Omental fat pad (tissue), 4 donors: Measurements from ENCODE around the gene APLP2. TPM values are rescaled to one million over a fixed set of nuclear protein-coding genes. Genes with fewer than 3 reads are reported as not detected.
A peak's percentile ranks its signal among the peaks of the same experiment; 100 is the strongest.
"Not testable (repeated sequence)": the region's sequence is repeated elsewhere in the genome, so short reads cannot be mapped to it uniquely, and the experiment has no call there.

ENCODE experiments used
- ATAC-seq: fragments of 150-250 bp; one replicate; pipeline ENCODE4 v1.9.1; 2016; ENCODE audit warnings: mild to moderate bottlenecking, moderate library complexity; ENCODE audit not compliant: low FRiP score
- DNase-seq: peaks from one replicate; pipeline ENCODE4 v3.0.0-alpha.2; 2019; ENCODE audit warnings: low spot score
- total RNA-seq, 4 donors: library from RNA; depleted of rRNA; stranded (reverse); fragments of >200 nt; gene quantifications; one replicate each; pipeline ENCODE4 v1.1.0, GENCODE V29; 2016
- TF ChIP-seq, protein P1 (sequence below), 3 donors: fragments of 450-650 bp; IDR thresholded peaks; one replicate each; pipeline ENCODE4 v1.5.1; 2016 to 2017; ENCODE audit warnings: antibody characterized with exemption in 3 of 3, mild to moderate bottlenecking in 3 of 3, moderate library complexity in 2 of 3

APLP2 gene
- 100 to 1,000 TPM; 288 to 530 (median 485) TPM for total RNA-seq

DNA sequence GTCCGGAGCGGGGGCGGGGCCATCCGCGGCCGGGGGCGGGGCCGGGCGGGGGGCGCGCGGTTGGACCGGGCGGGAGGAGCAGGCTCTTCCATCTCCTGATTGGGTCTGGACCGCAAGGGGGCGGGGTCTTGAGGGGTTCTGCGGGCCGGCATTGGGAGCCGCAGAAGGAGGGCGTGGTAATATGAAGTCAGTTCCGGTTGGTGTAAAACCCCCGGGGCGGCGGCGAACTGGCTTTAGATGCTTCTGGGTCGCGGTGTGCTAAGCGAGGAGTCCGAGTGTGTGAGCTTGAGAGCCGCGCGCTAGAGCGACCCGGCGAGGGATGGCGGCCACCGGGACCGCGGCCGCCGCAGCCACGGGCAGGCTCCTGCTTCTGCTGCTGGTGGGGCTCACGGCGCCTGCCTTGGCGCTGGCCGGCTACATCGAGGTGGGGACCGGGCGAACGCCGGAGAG, at the start of gene APLP2:
APLP2 (plus strand) TSS at position 236 of the 450 bp plus-strand sequence; CDS start at position 320, 84 bp downstream.
- TF ChIP-seq, protein P1, sequence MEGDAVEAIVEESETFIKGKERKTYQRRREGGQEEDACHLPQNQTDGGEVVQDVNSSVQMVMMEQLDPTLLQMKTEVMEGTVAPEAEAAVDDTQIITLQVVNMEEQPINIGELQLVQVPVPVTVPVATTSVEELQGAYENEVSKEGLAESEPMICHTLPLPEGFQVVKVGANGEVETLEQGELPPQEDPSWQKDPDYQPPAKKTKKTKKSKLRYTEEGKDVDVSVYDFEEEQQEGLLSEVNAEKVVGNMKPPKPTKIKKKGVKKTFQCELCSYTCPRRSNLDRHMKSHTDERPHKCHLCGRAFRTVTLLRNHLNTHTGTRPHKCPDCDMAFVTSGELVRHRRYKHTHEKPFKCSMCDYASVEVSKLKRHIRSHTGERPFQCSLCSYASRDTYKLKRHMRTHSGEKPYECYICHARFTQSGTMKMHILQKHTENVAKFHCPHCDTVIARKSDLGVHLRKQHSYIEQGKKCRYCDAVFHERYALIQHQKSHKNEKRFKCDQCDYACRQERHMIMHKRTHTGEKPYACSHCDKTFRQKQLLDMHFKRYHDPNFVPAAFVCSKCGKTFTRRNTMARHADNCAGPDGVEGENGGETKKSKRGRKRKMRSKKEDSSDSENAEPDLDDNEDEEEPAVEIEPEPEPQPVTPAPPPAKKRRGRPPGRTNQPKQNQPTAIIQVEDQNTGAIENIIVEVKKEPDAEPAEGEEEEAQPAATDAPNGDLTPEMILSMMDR (IDR thresholded peaks at IDR 0.05), result no peak
- peak; percentile 98 for ATAC-seq

DNA sequence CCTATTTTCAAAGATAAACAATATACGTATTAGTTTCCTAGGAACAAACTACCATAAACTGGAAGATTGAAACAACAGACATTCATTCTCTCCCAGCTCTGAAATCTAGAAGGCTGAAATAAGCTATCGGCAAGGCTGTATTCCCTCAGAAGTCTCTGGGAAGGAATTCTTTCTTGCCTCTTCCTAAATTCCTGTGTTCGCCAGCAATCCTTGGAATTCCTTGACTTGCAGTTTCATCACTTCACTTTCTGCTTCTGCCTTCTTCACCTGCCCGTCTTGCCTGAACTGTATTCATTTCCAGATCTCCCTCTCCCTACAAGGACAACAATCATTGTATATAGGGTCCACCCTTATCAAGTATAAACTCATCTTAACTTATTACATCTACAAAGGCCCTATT, 49.4 kb upstream of the APLP2 start:
- ATAC-seq, result no peak
- TF ChIP-seq, protein P1 (IDR thresholded peaks at IDR 0.05), result no peak
- DNase-seq, result no peak

More for the DNA sequence above, at the start of gene APLP2:
- DNase-seq, result peak; percentile 96

DNA sequence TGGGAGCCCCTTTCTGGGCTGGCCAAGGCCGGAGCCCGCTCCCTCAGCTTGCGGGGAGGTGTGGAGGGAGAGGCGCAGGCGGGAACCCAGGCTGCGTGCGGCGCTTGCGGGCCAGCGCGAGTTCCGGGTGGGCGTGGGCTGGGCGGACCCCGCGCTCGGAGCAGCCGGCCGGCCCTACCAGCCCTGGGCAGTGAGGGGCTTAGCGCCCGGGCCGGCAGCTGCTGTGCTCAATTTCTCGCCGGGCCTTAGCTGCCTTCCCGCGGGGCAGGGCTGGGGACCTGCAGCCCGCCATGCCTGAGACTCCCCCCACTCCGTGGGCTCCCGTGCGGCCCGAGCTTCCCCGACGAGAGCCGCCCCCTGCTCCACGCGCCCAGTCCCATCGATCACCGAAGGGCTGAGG, 48.1 kb upstream of the APLP2 start:
- not testable (repeated sequence) for DNase-seq, ATAC-seq

DNA sequence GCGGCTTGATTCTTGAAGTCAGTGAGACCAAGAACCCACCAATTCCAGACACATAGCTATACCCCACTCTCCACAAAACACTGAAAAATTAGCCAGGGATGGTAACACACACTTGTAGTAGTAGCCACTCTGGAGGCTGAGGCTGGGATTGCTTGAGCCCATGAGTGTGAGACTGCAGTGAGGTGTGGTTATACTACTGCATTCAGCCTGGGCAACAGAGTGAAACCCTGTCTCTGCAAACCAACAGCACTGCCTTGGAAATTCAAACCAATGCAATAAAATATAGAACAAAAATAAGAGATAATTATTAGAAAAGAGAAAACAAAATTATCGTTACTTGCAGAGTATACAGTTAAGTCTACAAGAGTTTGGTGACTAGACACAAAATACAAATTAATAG, 46.9 kb upstream of the APLP2 start:
- TF ChIP-seq, protein P1 (IDR thresholded peaks at IDR 0.05), result no peak
- ATAC-seq (no peak), DNase-seq (no peak)

DNA sequence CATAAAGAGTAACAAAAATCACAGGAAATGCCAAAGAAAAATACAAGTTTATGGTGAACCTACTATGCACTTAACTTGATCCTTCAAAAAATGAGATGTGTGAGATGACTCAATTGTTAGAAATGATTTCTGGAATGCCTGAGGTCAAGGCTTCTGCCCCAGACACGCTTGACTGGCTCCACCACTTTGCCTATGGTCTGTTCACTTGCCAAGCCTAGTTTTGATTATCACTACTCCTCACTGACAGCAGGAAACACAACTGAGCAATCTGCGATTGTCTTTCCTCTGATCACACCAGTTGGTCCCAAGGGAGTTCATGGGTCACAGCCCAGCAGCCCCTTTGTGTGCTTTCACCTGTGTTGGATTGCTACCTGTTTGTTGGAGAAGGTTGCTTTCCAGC, 46.5 kb upstream of the APLP2 start:
- DNase-seq (no peak), ATAC-seq (no peak)
- TF ChIP-seq, protein P1 (IDR thresholded peaks at IDR 0.05), result no peak

DNA sequence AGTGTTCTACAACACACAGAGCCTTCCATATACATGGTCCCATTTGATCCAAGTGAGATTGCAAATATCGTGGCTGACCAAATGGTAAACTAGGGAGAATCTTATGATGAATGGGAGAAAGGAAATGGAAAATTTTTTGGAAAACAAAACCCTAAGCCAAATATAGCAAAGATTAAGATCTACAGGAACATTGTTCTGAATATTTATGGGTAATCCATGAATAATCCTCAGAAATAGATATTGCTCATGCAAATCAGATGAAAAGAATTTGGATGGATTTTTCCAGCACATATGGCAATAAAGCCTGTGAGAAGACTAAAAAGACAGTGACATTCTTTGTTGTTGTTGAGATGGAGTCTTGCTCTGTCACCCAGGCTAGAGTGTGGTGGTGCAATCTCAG, 45.3 kb upstream of the APLP2 start:
- no peak for DNase-seq
- TF ChIP-seq, protein P1 (IDR thresholded peaks at IDR 0.05), result no peak
- no peak for ATAC-seq

DNA sequence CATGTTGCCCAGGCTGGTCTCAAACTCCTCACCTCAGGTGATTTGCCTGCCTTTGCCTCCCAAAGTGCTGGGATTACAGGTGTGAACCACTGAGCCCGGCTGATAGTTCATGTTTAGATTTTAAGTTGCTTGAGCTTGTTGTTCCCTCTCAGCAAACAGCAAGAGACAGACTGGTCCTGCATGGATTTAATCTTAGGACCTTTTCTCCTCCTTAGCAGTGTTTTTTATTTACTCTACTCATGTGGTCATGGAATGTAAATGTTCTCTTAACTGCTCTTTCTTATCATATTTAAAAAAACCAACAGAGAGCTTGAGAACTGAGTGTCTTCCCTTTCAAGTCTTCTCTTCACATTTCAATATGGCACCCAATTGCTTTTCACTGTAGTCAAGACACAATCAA, 44.3 kb upstream of the APLP2 start:
- TF ChIP-seq, protein P1 (IDR thresholded peaks at IDR 0.05), result no peak
- ATAC-seq (no peak), DNase-seq (no peak)

DNA sequence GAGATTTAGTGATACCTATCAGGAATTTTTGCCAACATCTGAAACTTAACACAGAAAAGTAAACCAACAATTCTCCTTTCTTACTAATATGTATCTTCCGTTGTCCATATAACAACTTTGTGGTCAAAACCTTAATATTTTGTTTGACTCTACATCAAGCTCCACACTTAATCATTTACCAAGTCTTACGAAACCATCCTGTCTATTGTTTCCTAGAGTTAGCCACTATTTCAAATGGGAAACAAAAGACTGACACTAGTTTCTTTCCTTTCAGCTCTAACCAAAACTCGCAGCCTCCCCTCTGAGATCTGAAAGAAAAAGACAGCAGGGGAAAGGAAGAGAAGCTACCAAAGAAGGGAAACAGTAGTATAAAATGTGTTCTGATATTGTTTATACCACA, 40.6 kb upstream of the APLP2 start:
- ATAC-seq (no peak), DNase-seq (no peak)
- TF ChIP-seq, protein P1 (IDR thresholded peaks at IDR 0.05), result no peak
